GM21717 (cell line): ENCODE measurements around the gene RNLS.
"Not testable (repeated sequence)": the region's sequence is repeated elsewhere in the genome, so short reads cannot be mapped to it uniquely, and the experiment has no call there.

Experiments
- ATAC-seq: cut with Tn5 transposase; IDR thresholded peaks from one replicate; pipeline ENCODE4 v1.9.1; 2021; ENCODE audit warnings: mild to moderate bottlenecking, moderate library complexity; ENCODE audit not compliant: unreplicated experiment

Gene RNLS

DNA sequence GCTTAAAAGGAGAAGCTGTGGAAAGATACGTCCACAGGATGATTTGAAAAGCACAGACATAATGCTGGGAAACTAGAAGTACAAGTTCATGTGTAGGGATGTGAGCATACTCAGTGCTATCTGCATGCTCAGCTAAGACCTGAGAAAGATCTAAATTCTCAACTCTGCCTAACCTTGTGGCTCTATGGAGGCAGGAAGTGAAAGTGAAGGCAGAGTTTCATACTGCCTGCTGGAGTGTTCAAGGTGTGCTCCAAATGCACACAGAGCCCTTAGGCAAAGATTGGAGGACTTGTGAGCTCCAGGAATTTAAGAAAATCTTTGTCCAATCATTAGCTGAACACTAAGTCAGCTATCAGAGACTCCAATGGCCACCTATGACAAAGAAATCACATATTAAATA, 190.9 kb downstream of the RNLS start:
- ATAC-seq = peak; percentile 95

- ATAC-seq = no peak
Measured at GRCh38 chr10:88390041-88390440, 193.1 kb downstream of the RNLS start.

GRCh38 chr10:88389456-88389855, 193.7 kb downstream of the RNLS start:
- no peak for ATAC-seq

DNA sequence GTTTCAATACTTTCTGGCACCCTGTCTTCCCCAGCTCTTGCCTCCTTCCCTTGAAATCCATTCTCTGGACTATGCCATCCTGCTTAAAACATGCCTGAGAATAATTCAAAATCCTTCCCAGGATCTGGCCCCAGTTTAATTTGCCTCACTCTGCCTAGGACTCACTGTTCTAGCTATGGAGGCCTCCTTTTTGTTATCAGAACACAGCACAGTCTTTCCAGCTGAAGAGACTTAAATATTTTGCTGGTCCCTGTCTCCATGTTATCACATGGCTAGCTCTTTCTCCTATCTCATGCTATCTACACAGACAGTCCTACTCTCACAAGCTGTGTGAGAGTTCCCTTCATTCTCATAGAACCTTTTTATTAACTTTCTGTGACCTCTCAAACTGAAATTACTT, 194.8 kb downstream of the RNLS start:
- ATAC-seq = no peak

DNA sequence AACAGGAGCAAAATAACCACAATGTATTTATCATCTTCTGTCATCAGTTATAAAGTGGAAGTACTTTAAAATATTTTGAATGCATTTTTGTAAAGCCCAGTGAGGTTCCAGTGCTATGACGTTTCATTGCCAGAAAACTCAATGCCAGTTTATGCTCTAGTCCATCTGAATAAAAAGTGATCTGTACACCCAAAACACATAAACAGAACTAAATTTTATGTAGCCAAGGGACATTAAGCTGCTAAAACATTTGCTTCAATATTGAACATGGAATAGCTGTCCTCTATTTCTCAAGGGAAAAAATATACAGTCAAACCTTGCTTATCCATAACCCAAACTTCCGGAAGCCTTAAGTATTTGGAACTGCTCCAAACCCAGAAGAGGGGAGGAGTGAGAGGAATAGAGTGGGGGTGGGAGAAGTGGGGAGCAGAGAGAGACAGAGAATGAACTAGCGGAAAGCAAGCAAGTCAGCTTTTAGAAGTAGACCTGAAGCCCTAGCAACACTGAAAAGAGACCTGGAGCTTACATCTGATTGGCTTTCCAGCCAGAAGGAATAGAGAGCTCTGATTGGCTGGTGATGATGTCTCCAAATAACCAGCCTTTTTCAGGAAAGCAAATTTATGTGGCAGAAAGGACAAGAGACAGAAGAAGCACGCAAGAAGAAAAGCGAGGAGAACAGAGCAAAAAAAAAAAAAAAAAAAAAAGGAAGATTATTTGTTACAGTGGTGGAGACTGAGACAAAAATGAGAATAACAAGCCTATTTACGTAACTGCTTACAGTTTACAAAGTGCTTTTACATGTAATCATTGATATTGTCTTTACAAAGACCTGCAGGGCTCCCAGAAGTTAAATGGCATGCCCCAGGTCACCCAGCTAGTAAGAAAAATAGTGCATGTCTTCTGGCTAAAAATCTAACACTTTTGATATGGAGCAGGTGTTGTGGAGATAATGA, 196.0 kb downstream of the RNLS start:
- no peak for ATAC-seq

DNA sequence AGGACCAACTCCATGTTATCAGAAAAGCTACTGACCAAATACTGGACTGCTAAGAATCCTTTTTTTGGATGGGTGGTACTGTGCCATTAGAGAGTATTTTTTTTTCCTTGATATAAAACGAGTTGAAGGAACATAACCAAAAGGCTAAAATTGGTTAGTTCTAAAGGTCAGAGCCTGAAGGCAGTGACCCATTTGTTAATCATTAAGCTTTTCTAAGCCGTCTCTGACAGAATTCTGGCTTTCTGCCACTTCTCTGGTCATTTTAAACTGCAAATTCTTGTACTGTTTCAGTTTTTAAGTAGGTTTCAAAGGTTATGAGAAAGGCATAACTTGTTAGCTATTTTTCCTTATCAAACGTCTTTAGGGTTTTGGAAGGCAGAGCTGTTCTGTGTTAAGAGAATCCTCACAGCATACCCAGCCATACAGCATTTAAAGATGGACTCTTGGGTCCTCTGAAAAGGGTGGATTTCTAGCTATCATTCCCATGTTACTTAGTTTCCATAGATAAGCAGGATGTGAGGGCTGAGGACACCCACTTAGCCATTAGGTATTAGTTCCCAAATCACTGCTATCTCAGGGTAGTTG, 196.8 kb downstream of the RNLS start:
- peak; percentile 25 for ATAC-seq

GRCh38 chr10:88385601-88386203, 197.4 kb downstream of the RNLS start:
- peak; percentile 75 for ATAC-seq

DNA sequence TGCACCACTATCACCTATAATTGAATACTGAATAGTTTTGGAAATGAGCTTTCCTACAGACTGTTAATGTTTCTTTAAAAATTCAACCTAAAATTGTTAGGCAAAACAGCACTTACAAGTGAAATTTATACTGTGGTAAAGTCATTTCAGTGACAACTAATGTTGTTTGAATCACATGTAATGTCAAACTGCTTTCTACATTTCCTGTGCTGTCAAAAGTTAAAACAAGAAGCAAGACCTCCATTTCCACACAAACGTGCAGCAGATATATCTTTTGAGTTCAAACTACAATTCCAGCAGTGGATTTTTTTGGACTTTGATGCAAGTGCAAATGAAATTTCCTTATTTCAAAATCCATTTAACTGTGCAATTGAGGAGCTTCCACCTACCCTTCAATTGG, 199.8 kb downstream of the RNLS start:
- ATAC-seq = no peak

DNA sequence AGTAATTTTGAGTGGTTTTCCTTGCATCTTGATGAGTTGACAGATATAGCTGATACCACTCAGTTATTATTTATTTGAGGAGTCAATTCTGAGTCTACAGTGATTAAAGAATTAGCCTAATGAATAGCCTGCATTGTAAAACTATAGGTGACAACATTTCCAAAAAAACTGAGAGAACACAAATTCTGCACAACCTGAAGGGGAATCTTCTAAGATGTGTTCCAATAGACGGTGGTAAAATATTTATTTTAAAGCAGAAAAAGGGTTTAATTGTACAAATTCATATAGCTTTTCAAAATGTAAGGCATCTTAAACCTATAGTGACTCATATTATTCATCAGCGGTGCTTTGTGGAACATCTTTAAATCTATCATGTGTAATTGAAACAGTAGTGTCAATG, 200.4 kb downstream of the RNLS start:
- no peak for ATAC-seq

DNA sequence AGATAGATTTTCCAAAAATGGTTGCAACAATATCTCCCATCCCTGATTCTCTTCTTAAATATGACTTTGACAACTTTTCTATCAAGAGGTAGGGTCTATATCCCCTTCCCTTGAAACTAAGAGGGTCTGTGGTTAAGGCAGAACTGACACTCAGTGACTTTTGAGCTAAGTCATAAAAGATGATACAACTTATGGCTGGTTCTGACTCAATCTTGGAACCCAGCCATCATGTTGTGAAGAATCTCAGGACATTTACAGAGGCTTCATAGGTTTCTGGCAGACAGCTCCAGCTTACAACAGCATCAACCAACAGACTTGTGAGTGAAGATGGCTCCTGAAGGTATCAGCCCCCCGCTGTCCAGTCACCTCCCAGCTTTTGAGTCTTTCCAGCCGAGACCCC, 203.5 kb downstream of the RNLS start:
- ATAC-seq = no peak

GRCh38 chr10:88377510-88377909, 205.6 kb downstream of the RNLS start:
- ATAC-seq = no peak

DNA sequence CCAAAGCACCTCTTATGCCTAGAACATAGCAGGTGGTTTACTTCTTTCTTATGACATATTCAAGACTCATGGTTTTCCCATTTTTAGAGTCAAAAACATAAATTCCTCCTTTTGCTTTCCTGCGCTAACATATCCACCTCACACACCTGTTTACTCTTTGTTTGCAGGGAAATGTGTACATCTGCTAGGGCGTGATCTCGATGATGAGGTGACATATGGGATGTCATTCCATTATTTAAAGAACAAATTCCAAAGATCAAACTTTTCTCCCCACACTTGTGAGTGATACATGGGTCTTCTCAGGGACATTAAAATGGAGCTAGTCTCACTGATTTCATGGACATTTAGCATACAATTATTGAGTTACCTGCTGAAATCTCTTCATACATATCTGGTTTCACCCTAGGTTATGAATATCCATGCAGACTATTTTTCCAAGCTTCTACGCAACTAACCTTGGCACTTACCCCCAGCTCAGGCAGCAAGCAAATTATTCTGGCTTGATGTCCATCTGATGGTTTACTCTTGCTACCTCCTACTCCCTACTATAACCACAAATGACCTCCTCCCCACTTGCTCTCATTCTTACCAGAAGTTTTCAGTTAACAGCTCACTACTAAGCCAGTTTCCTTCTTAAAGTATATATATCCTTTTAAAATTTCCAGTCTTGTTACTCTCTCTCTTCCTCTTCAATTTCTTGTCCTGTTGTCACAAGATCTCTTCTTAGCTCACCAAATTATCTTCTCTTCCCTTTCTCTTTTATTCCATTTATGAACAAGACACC, 208.5 kb downstream of the RNLS start:
- ATAC-seq = no peak

DNA sequence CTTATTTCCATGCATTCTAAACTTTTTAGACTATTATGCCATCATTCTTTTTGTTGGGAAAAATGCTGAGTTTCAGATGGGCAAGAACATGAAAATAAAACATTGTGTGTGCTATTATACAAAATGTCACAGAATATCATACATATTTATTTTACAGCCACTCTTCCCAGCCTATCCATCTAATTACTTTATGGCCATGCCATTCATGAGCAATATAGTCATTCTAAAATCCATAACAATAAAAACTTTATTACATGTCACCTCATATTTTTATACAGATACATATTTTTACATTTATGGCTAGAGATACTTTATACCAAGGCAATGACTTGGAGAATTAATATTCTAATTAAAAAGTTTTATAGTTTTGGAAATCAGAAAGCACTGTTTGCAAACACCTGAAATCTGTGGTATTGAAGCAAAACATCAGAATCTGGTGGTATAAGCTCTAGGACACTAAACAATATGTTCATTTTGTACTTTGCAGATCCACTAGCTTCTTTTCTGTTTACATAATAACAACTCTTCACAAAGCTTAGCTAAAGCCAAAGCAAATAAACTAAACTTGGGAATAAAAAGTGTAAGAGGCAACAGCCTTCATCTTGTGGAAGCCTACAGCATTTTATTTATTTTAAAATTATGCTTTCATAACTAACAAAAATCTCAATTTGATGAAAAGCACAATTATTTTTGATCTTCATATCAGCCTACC, 210.1 kb downstream of the RNLS start:
- ATAC-seq = no peak

DNA sequence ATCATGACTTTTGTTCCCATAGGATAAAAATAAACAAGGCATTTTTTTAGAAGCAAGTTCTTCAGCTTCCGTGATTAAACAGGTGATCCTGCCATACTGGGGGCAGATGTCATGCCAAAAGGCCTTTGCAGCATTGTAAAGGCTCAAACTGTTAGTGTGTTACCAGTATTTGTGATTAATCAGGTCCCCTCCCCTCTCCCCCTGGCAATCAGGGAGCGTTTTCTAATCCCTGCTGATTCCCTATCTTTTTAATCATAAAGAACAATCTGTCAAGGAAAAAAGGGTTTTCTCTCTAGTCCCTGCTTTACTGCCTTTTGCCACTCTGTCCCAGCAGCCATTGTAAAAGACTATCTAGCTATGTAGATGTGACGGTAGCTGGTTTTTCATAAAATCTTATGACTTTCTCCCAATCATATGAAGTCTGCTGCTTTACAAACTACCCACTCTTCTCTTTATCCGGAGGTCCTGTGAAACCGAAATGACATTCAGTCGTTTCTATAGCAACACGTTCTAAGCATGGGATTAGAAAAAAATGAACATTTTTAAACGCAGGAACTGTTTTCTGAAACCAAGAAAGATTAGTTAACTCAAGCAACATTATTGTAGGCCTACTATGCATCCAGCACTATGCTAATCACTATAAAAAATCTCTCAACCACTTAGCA, 210.9 kb downstream of the RNLS start:
- no peak for ATAC-seq

- no peak for ATAC-seq
Measured at GRCh38 chr10:88370713-88371112, 212.4 kb downstream of the RNLS start.

DNA sequence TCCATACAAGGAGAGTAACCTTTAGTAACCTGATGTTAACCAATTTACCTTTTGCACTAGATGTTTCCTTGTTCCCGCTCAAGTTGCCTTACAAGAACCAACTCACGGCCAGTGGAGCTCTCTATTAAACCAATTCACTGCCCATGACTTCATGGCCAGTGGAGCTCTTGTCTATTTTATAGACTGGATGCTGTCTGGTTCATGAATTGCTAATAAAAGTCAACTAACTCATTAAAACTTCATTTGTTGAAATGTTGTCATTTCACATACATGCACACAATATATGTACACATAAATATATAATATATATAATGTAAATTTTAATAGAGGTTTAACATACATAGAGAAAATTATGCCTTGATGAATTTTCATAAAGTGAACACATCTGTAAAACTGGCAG, 216.3 kb downstream of the RNLS start:
- ATAC-seq = no peak

DNA sequence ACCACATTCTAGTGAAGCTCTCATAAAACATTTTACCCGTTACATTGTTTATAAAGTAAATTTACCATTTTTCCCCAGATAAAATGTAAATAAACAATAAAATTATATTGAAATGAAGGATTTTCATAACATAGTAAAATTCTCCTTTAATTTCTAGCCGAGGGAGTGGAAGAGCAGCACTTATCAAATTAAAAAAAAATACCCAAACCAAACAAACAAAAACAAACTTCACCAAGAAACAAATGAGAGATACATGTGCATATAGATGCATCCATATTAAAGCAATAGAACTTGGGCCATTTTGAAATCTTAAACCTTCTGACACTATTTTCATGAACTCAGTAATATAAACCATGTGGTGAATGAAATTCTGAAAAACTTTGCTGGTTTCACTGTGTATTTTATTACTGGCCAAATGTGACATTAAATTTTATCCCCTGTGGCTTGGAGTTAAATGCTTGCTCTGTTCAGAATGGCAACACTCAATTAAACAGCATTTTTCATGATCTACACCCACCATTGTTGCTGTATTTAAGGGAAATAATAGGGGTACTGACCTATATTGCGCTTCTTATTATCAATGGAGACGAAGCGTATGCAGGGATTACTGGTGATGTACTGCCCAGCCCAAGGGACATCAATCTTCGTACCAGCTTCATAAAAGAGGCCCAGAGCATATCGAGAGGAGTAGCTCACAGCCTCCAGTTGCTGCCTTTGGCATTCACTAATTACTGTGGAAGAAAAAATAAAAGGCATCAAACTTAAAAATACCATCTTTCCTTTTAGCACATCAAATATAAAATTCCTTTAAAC, 220.9 kb downstream of the RNLS start:
- ATAC-seq = no peak

GRCh38 chr10:88361494-88361893, 221.6 kb downstream of the RNLS start:
- no peak for ATAC-seq

- not testable (repeated sequence) for ATAC-seq
Measured at GRCh38 chr10:88355750-88356149, 227.4 kb downstream of the RNLS start.
